Measurements from ENCODE around the gene PIGC.
"Not testable (repeated sequence)": the region's sequence is repeated elsewhere in the genome, so short reads cannot be mapped to it uniquely, and the experiment has no call there.

Gene PIGC

GRCh38 chr1:172465617-172466016 is 21.7 kb upstream of the PIGC start:
- no peak for DNase-seq

DNA sequence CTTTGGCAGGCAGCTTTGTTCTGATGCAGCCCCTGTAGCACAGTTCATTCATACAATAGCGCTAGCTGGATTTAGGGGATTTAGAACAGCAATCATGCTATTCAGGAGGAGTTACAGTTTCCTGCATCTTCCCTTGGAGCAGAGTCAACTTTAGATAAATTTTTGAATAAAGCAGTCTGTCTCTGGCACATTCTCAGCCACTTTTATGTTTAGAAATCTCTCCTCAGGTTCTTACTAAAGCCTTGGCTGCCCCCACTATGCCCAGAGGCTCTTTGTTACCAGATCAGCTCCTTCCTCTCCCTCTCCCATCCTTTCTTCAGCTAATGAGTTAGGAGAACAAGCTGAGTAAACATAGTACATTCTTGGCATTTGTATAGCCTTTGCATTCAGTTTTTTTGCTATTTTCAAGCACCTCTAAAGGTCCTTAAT is 17.0 kb upstream of the PIGC start:
- no peak for DNase-seq

DNA sequence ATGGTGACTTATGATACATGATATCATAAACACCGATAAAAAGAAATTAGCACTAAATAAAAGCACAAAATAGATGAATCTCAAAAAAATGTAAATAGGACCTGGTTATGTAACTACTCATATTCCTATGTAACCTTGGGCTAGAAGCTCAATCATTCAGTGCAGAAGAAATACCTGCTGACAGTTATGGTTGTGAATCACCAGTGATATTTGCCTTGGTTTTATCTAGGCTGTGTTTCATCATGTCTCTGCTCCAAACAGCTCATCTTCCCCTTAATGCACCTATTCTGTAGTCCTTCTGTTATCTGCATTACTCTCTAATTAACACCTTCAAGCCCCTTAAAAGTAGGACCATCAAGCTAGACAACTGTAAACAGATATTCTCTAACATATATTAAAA is 16.3 kb upstream of the PIGC start:
- DNase-seq = no peak

DNA sequence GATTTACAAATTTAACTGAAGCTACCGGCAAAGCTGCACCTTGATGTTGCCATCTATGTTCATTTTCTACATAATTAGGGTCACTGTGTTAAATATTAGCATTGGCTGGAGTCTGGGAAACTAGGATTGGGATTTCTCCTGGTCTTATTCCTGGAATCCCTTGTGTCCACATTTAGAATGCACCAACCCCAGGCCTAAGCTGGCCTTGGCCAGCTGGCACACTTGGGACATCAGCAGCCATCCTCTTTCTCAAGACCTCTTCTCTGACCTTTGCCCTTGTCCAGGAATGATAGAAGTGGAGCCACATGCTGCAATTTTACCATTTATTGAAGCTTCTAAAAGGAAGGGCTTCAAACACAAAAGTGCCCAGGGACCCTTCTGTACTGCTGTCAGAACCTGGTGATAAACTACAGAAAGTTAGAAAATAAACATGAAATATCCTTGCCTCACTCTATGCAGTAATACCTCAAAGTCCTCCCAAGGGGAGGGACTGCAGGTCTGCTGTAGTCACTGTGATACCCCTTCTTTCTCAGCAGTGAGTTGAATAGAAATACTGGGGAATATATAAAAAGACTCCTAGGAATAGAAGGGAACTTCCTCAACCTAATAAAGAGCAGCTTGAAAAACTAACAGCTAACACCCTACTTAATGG is 13.7 kb upstream of the PIGC start:
- no peak for DNase-seq

DNA sequence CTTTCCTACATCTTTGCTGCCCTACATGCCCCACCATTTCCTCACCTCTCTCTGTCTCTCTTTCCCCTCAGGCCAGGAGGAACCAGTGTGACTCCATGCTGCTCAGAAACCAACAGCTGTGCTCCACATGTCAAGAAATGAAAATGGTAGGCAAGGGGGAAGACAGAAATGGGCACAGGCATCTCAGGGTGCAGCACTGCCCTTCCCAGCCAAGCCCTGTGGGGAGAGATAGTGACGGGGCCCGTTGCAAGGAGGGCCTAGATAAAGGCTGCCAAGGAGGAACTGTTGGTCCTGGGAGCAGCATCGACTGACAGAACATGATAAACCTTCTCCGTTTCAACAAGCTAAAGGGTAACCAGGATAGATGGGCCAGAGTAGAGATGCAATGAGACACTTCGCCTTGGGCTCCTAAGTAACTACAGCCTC is 12.5 kb upstream of the PIGC start:
- no peak for DNase-seq

DNA sequence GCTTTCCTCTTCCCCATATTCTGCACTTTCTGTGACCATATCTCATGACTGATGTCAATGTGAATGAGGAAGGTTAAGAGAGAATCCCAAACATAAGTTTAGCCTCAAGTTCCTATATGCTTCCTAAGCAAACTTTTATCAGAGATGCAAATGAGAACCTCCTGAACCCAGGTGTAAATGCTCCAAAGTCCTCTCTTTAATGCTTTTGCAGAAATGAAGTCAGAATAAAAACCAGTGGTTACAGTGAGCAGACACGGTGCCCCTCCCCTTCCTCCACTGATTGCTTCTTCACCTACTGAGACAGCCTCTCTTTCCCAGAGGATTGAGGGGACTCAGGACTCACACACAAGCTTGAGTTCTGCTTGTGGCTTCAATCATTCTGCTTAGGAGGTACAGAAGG is 11.6 kb upstream of the PIGC start:
- DNase-seq = no peak

DNA sequence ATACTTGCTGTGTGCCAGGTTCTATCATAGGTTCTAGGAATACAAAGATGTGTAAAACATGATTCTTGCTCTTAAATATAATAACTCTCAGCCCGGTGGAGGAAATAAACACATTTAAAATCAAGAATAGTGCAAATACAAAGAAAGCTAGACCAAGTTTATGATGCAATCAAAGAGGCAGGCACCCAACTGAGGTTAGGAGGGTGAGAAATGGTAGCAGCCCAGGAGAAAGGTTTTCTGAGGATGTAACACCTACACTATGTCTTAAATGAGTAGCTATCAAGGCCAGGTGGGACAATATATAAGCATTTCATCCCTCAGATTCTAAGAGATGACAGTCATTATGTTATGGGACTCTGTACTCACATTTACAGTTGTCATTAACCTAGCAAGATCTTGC is 9.7 kb upstream of the PIGC start:
- DNase-seq = no peak

DNA sequence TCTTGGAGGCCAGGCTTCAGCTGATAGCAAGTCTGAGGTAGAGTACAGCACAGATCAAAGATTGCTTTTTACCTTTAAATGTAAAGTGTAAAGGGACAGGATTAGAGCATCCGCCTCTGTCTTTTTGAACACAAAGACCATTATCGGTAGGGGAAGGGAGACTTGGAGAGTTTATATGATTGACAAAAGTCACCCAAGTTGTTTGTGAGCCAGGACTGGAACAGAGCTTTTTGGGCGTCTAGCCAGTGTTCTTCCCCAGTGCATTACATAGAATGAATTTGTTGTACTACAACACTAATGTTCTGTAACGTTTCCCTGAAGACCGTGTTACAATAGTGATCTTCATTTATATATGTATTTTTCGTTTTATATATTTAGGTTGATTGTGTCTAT is 9.3 kb upstream of the PIGC start:
- DNase-seq = no peak

DNA sequence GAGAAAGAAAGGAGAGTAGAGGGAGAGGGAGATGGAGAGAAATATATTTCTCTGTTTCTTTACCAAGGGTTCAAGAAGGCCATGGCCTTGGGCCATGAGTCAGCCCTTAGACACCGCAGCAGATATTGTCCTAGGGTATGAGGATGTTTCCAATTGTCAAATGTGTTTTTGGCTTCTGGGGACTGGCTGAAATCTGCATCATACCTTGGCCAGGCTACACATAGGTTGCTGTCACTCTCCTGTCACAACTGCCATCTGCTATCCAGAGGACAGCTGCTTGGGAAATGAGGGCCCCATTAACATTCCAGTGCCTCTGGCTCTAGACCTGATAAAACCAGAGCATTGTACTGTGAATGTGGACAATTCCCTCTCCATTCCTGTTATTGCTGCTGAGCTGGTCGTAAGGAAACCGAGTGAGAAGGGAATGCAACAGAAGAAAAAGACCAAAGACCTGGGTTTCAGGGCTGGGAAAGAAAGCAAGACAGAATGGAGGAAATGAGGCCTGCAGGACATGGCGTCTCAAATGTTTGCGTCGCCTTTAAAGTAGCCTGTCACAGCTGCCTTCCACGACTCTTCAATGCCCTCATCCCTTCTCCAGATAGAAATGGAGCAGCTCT is 8.8 kb upstream of the PIGC start:
- no peak for DNase-seq

GRCh38 chr1:172451002-172451443 is 7.2 kb upstream of the PIGC start:
- DNase-seq = peak; percentile 52

- DNase-seq = peak; percentile 52
Observed at GRCh38 chr1:172450524-172450885, 6.6 kb upstream of the PIGC start.

DNA sequence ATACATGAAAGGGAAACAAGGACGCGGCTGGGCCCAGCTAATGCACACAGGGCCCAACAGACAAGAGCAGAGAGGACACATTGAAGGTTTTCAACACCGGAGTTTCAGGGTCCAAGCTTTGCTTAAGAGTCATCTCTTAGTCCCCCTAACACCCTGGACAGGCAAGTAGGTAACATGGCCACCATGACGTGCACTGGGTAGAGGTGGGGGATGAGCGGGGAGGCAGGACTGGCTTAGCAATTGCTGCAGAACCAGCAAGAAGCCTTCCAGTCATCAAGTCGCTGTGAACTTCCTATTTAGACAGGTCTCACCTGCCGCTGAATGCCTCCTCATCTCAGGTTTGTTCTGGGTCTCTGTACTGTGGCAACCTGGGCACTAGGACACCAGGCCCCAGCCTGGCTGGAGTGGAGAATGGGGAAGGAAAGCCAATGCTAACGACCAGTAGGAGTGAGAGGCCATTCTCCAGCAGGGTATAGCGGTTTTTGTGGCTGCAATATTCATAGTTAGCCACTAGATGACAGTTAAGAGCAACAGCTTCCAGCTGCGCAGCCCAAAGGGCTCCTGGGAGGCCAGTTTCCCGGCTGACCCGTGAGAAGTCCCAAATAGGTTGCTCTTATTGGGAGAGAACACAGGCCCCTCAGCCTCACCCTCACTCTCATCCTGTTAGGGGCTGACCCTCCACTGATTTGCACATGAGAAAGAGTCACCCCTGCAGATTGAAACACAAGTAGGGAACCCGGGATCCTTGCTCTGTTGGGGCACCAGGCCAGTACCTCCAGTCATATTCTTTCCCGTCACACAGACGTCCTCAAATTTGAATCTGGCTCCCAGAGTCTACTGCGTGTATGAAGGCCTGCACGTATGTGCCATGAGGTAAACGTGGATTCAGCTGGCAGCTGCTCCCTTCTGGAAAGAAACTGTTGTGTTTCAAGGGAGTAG is 6.0 kb upstream of the PIGC start:
- peak; percentile 89 for DNase-seq

DNA sequence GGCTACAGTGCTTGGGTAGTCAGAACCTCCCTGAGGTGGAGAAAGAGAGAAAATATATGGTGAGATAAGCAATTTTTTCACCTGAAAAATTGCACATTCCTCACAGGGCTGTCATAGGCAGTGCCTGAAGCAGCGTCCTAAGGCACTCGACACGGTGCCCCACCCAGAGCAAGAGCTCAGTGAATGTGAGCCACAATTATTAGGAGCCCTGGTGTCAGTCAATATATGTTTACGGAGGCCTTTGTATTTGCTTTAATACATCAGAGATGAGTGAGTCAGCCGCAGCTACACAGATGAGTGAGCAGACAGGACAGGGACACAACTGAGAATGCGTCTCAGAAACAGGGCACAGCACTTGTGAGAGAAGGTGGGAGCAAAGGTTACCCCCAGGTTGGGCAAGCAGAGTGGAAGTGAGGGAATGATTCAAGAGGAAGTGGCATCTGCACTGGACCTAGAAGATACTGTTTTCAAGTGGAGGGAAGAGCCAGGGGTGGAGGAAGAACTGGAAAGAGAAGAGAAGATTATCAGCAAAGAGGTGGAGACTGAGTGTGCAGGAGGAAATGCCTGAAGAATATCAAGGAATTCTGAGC is 5.2 kb upstream of the PIGC start:
- no peak for DNase-seq

GRCh38 chr1:172447641-172448040 is 3.8 kb upstream of the PIGC start:
- DNase-seq = no peak

GRCh38 chr1:172446547-172446946 is 2.7 kb upstream of the PIGC start:
- no peak for DNase-seq

GRCh38 chr1:172442843-172443565 is 865 bp downstream of the PIGC start:
- DNase-seq = no peak

DNA sequence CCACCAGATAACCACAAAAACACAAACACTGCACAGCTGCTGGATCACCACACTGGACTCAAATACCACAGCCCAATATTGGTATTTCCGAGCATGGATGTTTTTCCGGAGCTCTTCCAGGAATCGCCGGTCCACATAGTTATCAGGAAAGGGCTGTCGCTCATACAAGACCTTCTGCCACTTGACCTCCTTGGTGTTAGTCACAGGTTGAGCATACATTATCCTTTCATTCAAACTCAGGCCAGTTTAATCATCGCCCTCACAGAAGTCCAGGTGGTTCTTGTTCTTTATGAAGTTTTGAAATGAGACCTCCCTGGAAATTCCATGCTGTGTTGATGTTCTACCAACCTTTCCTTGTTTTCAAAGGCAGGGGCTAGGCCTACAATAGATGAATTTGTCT is 1.5 kb downstream of the PIGC start:
- DNase-seq = no peak

DNA sequence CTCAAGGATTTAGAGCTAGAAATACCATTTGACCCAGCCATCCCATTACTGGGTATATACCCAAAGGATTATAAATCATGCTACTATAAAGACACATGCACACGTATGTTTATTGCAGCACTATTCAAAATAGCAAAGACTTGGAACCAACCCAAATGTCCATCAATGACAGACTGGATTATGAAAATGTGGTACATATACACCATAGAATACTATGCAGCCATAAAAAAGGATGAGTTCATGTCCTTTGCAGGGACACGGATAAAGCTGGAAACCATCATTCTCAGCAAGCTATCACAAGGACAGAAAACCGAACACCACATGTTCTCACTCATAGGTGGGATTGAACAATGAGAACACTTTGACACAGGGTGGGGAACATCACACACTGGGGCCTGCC is 6.7 kb downstream of the PIGC start:
- DNase-seq = not testable (repeated sequence)

DNA sequence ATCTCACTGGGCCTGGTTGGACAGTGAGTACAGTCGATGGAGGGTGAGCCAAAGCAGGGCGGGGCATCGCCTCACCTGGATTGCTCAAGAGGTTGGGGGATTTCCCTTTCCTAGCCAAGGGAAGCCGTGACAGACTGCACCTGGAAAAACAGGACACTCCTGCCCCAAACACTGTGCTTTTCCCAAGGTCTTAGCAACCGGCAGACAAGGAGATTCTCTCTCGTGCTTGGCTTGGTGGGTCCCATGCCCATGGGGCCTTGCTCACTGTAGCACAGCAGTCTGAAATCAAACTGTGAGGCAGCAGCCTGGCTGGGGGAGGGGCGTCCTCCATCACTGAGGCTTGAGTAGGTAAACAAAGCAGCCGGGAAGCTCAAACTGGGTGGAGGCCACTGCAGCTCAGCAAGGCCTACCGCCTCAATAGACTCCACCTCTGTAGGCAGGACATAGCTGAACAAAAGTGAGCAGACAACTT is 12.1 kb downstream of the PIGC start:
- no peak for DNase-seq

DNA sequence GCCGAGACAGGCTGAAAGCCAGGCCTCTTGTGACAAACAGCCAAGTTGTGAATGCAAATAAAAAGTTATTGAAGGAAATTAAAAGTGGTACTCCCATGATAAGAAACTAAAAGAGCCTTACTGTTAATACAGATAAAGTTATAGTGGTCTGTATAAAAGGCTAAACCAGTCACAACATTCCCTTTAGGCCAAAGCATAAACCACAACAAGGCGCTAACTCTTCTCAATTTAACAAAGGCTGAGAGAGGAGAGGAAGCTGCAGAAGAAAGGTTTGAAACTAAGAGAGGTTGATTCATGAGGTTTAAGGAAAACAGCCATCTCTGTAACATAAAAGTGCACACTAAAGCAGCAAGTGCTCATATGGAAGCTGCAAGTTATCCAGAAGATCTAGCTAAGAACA is 12.7 kb downstream of the PIGC start:
- DNase-seq = no peak

DNA sequence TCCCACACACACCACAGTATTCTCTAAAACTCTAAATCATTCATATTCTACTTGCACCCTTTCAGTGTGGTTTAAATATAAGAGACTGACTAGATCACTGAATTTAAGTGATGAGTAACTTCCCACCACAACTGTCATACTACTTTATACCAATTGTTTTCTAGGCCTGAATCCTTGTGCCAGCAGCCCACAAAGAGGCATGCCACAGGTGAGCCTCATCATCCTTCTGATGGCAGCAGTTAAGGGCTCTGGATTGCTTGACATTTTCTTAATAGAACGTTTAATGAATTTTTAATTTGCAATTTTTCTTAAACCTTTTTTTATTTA is 13.8 kb downstream of the PIGC start:
- no peak for DNase-seq

DNA sequence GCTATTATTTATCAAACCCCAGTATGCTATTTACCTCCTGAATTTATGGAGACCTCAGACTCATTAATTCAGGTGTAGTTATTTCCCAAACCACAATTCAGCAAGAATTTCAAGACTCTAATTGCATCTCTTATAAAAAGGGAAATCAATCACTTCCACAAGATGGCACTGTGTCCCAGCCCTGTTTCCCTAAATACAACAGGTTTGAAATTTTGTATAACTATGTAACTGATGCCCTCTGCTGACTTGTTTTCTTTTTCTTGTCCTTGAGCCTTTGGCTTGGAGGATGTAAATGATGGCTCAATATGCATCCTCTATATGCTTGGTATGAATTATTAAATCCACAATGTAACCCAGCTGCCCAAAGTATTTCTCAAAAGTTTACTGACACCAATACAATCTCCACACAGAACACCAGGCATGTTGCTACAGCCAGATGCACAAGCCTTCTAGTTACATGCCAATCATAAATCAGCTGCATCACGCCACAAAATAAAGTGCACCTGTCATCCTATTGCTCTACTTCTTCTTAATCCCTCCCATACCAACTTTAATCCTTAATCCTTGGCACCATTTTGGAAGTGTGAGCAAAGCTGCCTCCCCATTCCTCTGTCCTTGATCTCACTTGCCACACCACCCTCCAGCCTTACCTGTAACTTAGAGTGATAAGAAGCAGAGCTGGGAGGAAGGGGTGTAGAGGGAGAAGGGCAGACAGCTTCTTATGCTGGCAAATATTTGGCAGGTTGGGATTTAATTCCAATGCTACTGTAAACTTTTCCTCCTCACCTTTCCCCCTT is 14.3 kb downstream of the PIGC start:
- DNase-seq = peak; percentile 70

Data from SHP77 treated with DMSO at 0.1 percent for 48 hours (cell line).